PC-9 (cell line): ENCODE results near the gene SLC18A3. TPM values are rescaled to one million over a fixed set of nuclear protein-coding genes. Genes with fewer than 3 reads are reported as not detected.

Source experiments
- BruUV-seq: library from RNA; stranded (reverse); fragments of 400-500 nt; replicated peaks from 2 replicates; lab custom pipeline; 2021; lab: Mats Ljungman, UMichigan
- CTCF ChIA-PET: fragments of 300-600 bp; sonication (Branson Sonifier 250); formaldehyde crosslinking; loops from one replicate; lab custom pipeline; 2022; ENCODE audit warnings: antibody characterized with exemption; lab: Charles Lee
- POLR2A ChIA-PET: fragments of 300-600 bp; sonication (Branson Sonifier 250); formaldehyde crosslinking; loops from one replicate; lab custom pipeline; 2022; ENCODE audit warnings: antibody characterized with exemption; ENCODE audit not compliant: unreplicated experiment; lab: Charles Lee
- DNase-seq, 2 experiments: peaks; one replicate each; pipeline versions ENCODE4 v3.0.0 to v3.0.0-alpha.2; 2015 to 2022; ENCODE audit warnings: mixed read lengths in 1 of 2
- H2AFZ ChIP-seq: fragments of 200-600 bp; sonication (generic); 2 replicates; pipeline ENCODE4 v1.8.1; 2017; ENCODE audit warnings: antibody characterized with exemption
- H3F3A ChIP-seq: fragments of 200-600 bp; sonication (generic); 2 replicates; pipeline ENCODE4 v1.8.1; 2017; ENCODE audit warnings: antibody characterized with exemption, mild to moderate bottlenecking, low read depth; ENCODE audit not compliant: insufficient read depth
- H3K27ac ChIP-seq: fragments of 200-600 bp; sonication (generic); 2 replicates; pipeline ENCODE4 v1.6.1; 2016; ENCODE audit warnings: mixed run types
- H3K27me3 ChIP-seq: fragments of 200-600 bp; sonication (generic); 2 replicates; pipeline ENCODE4 v1.6.1; 2016; ENCODE audit warnings: low read depth, mixed run types; ENCODE audit not compliant: insufficient read depth
- H3K36me3 ChIP-seq: fragments of 200-600 bp; sonication (generic); 2 replicates; pipeline ENCODE4 v1.6.1; 2016; ENCODE audit warnings: low read depth, mixed run types
- H3K4me1 ChIP-seq: fragments of 200-600 bp; sonication (generic); replicated peaks from 2 replicates; pipeline ENCODE4 v1.6.1; 2016; ENCODE audit warnings: mixed run types; ENCODE audit not compliant: insufficient read depth
- H3K4me2 ChIP-seq: fragments of 200-600 bp; sonication (generic); 2 replicates; pipeline ENCODE4 v1.6.1; 2017; ENCODE audit warnings: mixed run types
- H3K4me3 ChIP-seq: fragments of 200-600 bp; sonication (generic); 2 replicates; pipeline ENCODE4 v1.6.1; 2016; ENCODE audit warnings: mixed run types
- H3K79me2 ChIP-seq: fragments of 200-600 bp; sonication (generic); 2 replicates; pipeline ENCODE4 v1.6.1; 2017; ENCODE audit warnings: low read depth, mixed run types
- H3K9me2 ChIP-seq: fragments of 200-600 bp; sonication (generic); 2 replicates; pipeline ENCODE4 v1.8.1; 2017; ENCODE audit warnings: mild to moderate bottlenecking; ENCODE audit not compliant: insufficient read depth
- H3K9me3 ChIP-seq: fragments of 200-600 bp; sonication (generic); 2 replicates; pipeline ENCODE4 v1.8.1; 2016; ENCODE audit warnings: low read depth; ENCODE audit not compliant: insufficient read depth
- H4K20me1 ChIP-seq: fragments of 200-600 bp; sonication (generic); 2 replicates; pipeline ENCODE4 v1.8.1; 2017; ENCODE audit not compliant: insufficient read depth
- EZH2 ChIP-seq: fragments of 200-600 bp; sonication (generic); IDR thresholded peaks from 2 replicates; pipeline ENCODE4 v1.8.0; 2017; ENCODE audit warnings: antibody characterized with exemption, low read depth
- intact Hi-C: fragments of 100-400 bp; cut with micrococcal nuclease; formaldehyde crosslinking; loops from one replicate; pipeline ENCODE4 v1.10.0; 2022; ENCODE audit not compliant: unreplicated experiment
- total RNA-seq: library from RNA; stranded (reverse); gene quantifications from 2 replicates; pipeline ENCODE4 v1.2.3, GENCODE V29; 2021
- TF ChIP-seq, protein P1 (sequence below): fragments of 200-600 bp; sonication (generic); conservative IDR thresholded peaks from 2 replicates; pipeline ENCODE4 v1.6.1; 2017; ENCODE audit warnings: mixed run types, antibody characterized with exemption, mild to moderate bottlenecking, moderate library complexity

Gene SLC18A3
- total RNA-seq, 1 experiment from 2014 or later: not detected

DNA sequence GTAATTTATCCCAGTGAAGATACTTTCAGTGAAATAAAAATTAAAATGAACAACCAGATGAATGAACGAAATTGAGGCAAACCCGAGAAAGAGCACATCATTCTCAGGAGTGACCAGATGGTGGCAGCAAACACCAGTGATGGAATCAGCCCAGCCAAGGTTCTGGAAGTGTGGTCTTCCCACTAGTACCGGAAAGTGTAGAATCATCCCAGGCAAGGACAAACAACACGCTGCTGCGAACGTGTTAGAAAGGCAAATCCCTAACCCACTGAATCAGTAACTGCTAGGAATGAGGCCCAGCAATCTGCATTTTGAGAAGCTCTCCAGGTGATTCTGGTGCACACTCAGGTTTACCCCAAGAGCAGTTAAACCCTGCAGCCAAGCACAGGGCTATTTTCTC lies 15.5 kb upstream of the SLC18A3 start:
- Histone ChIP-seq H3K36me3 (no peaks in the 10 kb centered on the region), H3K79me2 (no peaks in the 10 kb centered on the region), H3K4me1 (no peaks in the 10 kb centered on the region), H3K4me3 (no peak overlapping the region), H3K27ac (no peak overlapping the region), H2AFZ (no peak overlapping the region), H3K4me2 (no peak overlapping the region), H3F3A (0 out of 2 replicates have a peak, but pooled peaks cover 4% of the 10 kb centered on the region), H3K9me3 (no peaks in the 10 kb centered on the region; the same call in 1 of the 2 replicates), H3K9me2 (no peaks in the 10 kb centered on the region), H3K27me3 (no peaks in the 10 kb centered on the region), H4K20me1 (no peaks in the 10 kb centered on the region)
- ChIA-PET POLR2A (interaction anchor here (0.5 kb wide), 1 partner anchor 69 kb away, joined by 4 read pairs; no protein-coding TSS in a partner anchor), CTCF (interaction anchor here (0.7 to 0.8 kb wide), 2 partner anchors 56 to 64 kb away, joined by 3 to 13 read pairs; partner anchors contain the start of gene ERCC6)
- peak in 1 of 2 experiments; percentile 44 for DNase-seq
- TF ChIP-seq, protein P1, sequence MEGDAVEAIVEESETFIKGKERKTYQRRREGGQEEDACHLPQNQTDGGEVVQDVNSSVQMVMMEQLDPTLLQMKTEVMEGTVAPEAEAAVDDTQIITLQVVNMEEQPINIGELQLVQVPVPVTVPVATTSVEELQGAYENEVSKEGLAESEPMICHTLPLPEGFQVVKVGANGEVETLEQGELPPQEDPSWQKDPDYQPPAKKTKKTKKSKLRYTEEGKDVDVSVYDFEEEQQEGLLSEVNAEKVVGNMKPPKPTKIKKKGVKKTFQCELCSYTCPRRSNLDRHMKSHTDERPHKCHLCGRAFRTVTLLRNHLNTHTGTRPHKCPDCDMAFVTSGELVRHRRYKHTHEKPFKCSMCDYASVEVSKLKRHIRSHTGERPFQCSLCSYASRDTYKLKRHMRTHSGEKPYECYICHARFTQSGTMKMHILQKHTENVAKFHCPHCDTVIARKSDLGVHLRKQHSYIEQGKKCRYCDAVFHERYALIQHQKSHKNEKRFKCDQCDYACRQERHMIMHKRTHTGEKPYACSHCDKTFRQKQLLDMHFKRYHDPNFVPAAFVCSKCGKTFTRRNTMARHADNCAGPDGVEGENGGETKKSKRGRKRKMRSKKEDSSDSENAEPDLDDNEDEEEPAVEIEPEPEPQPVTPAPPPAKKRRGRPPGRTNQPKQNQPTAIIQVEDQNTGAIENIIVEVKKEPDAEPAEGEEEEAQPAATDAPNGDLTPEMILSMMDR: peak; percentile 94
- no peak for TF ChIP-seq EZH2
- BruUV-seq: no TSS peak
- intact Hi-C loops: loop anchor here (1.0 to 5.0 kb wide), 2 partner anchors 630 to 937 kb away; no protein-coding TSS in a partner anchor

GRCh38 chr10:49595003-49595712 lies 15.0 kb upstream of the SLC18A3 start:
- Histone ChIP-seq H3K36me3 (no peaks in the 10 kb centered on the region), H3K4me3 (no peak overlapping the region), H3F3A (0 out of 2 replicates have a peak, but pooled peaks cover 3% of the 10 kb centered on the region), H3K4me1 (no peaks in the 10 kb centered on the region), H3K79me2 (no peaks in the 10 kb centered on the region), H2AFZ (no peak overlapping the region), H4K20me1 (no peaks in the 10 kb centered on the region), H3K9me3 (no peaks in the 10 kb centered on the region), H3K4me2 (no peak overlapping the region), H3K27me3 (no peaks in the 10 kb centered on the region), H3K9me2 (no peaks in the 10 kb centered on the region), H3K27ac (no peak overlapping the region)
- no TSS peak for BruUV-seq
- POLR2A ChIA-PET: interaction anchor here (0.5 kb wide), 1 partner anchor 69 kb away, joined by 4 read pairs; no protein-coding TSS in a partner anchor
- CTCF ChIA-PET: interaction anchor here (0.6 to 0.8 kb wide), 3 partner anchors 56 to 1009 kb away, joined by 3 to 13 read pairs (median 4); partner anchors contain the start of gene ERCC6
- no peak for DNase-seq
- intact Hi-C loops: no loop called here
- TF ChIP-seq, protein P1: no peak
- TF ChIP-seq EZH2: no peak

DNA sequence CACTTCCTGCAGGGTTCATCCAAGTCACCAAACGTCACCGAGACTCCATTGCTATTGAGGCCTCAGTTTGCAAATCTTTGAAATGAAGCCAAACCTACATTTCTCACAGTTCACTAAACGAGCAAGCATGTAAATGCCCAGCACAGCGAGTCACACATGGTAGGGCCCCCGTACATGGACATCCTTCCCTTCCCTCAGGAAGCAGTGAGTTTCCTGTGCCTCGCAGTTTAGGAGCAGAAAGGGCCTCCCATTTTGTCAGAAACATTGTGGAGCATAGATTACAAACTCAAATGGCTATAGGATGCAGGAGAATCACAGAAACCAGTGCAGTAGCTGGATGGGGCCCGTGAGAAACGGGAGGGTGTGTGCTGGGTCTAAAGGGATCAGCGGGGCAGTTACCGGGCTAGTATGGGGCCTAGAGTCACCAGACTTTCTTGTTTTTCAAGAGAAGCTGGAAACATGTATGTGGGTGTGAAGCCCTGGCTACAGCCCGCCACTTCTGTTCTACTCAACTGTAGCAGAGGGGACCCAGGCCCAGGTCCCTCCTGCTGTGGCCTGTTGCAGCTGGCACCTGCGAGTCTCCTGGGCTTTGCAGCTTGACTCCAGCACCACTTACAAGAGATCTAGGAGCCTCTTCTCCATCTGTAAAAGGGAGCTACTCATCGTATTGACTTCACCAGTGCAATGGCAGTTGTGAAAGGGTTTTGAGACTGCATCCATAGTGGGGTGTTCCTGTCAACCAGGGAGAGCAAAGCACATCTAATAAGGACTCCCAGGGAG lies 14.2 kb upstream of the SLC18A3 start:
- no peak overlapping the region for H2AFZ ChIP-seq
- ChIA-PET POLR2A (interaction anchor here (0.5 kb wide), 1 partner anchor 57 kb away, joined by 3 read pairs; no protein-coding TSS in a partner anchor), CTCF (no interaction called here)
- no peaks in the 10 kb centered on the region for H3K4me1 ChIP-seq
- TF ChIP-seq, protein P1: no peak
- no peaks in the 10 kb centered on the region for H3K79me2 ChIP-seq
- no TSS peak for BruUV-seq
- H3K27me3 ChIP-seq: no peaks in the 10 kb centered on the region
- no peaks in the 10 kb centered on the region for H4K20me1 ChIP-seq
- no peaks in the 10 kb centered on the region for H3K9me2 ChIP-seq
- no peaks in the 10 kb centered on the region for H3F3A ChIP-seq
- intact Hi-C loops: no loop called here
- no peak for DNase-seq
- H3K27ac ChIP-seq: no peak overlapping the region
- no peak overlapping the region for H3K4me2 ChIP-seq
- no peaks in the 10 kb centered on the region for H3K9me3 ChIP-seq
- H3K4me3 ChIP-seq: no peak overlapping the region
- no peaks in the 10 kb centered on the region for H3K36me3 ChIP-seq
